CD4-positive, alpha-beta memory T cell (primary cell): ENCODE measurements around the gene NGEF. TPM values are rescaled to one million over a fixed set of nuclear protein-coding genes. Genes with fewer than 3 reads are reported as not detected.
A peak's percentile ranks its signal among the peaks of the same experiment; 100 is the strongest.

Experiments used
- CTCF ChIA-PET: fragments of 350-600 bp; sonication (Branson Sonifier 250); formaldehyde crosslinking; loops from one replicate; lab custom pipeline; 2021; ENCODE audit warnings: inconsistent platforms; ENCODE audit not compliant: partially characterized antibody; lab: Charles Lee
- POLR2A ChIA-PET: fragments of 350-600 bp; sonication (Branson Sonifier 250); formaldehyde crosslinking; loops from one replicate; lab custom pipeline; 2021; ENCODE audit not compliant: partially characterized antibody; lab: Charles Lee
- DNase-seq, 5 donors: peaks; one replicate each; pipeline versions ENCODE4 v3.0.0 to v3.0.0-alpha.2; 2020 to 2022; ENCODE audit warnings: mixed read lengths in 1 of 5
- H3K27ac ChIP-seq: one replicate; pipeline ENCODE4 v1.7.0; 2013; ENCODE audit warnings: low read depth, low read length
- H3K27me3 ChIP-seq: 2 replicates; pipeline ENCODE4 v1.7.0; 2013; ENCODE audit warnings: mild to moderate bottlenecking, low read length, moderate library complexity; ENCODE audit not compliant: insufficient read depth
- H3K36me3 ChIP-seq: 2 replicates; pipeline ENCODE4 v1.7.0; 2013; ENCODE audit warnings: mild to moderate bottlenecking, low read length, moderate library complexity; ENCODE audit not compliant: insufficient read depth
- H3K4me1 ChIP-seq: 2 replicates; pipeline ENCODE4 v1.7.0; 2013; ENCODE audit warnings: mild to moderate bottlenecking, low read length, moderate library complexity; ENCODE audit not compliant: insufficient read depth
- H3K4me3 ChIP-seq, 2 donors: one replicate each; pipeline ENCODE4 v1.7.0; 2013; ENCODE audit warnings: low read length in 2 of 2, mild to moderate bottlenecking in 1 of 2
- H3K9me3 ChIP-seq, 2 donors: one replicate each; pipeline ENCODE4 v1.7.0; 2013; ENCODE audit warnings: low read length in 2 of 2, control low read depth in 1 of 2; ENCODE audit not compliant: control insufficient read depth in 1 of 2
- H3K27ac Mint-ChIP-seq, 7 donors: one replicate each; pipeline ENCODE4 v1.8.0; 2020 to 2021; ENCODE audit warnings: mixed read lengths in 7 of 7, mild to moderate bottlenecking in 6 of 7, inconsistent platforms in 3 of 7, moderate library complexity in 3 of 7
- H3K27me3 Mint-ChIP-seq, 2 donors: one replicate each; pipeline ENCODE4 v1.8.0; 2020 to 2021; ENCODE audit warnings: mixed read lengths in 2 of 2
- H3K36me3 Mint-ChIP-seq, 2 donors: one replicate each; pipeline ENCODE4 v1.8.0; 2020 to 2021; ENCODE audit warnings: mixed read lengths in 2 of 2, inconsistent platforms in 1 of 2, mild to moderate bottlenecking in 1 of 2
- H3K4me1 Mint-ChIP-seq, 4 donors: one replicate each; pipeline ENCODE4 v1.8.0; 2020 to 2021; ENCODE audit warnings: mixed read lengths in 4 of 4, mild to moderate bottlenecking in 1 of 4
- H3K4me3 Mint-ChIP-seq, 8 donors: one replicate each; pipeline ENCODE4 v1.8.0; 2020 to 2021; ENCODE audit warnings: mixed read lengths in 8 of 8, mild to moderate bottlenecking in 7 of 8, moderate library complexity in 6 of 8, inconsistent platforms in 3 of 8
- H3K9me3 Mint-ChIP-seq, 8 donors: one replicate each; pipeline ENCODE4 v1.8.0; 2020 to 2021; ENCODE audit warnings: mixed read lengths in 8 of 8, mild to moderate bottlenecking in 5 of 8, inconsistent platforms in 3 of 8, moderate library complexity in 1 of 8
- intact Hi-C: fragments of 100-400 bp; cut with micrococcal nuclease; formaldehyde crosslinking; loops from one replicate; pipeline ENCODE4 v1.15.1; 2023
- polyA plus RNA-seq, 2 donors: library from polyadenylated mRNA; unstranded; fragments of 300-500 nt; fragmentation: Illumina TruSeq; gene quantifications; one replicate each; pipeline ENCODE4 v1.2.3, GENCODE V29; 2021
- total RNA-seq, 2 experiments: library from RNA; stranded (reverse); gene quantifications; one replicate each; pipeline ENCODE4 v1.2.3, GENCODE V29; 2021

NGEF gene
- total and polyA plus RNA-seq, 4 experiments from 2014 or later, result not detected

DNA sequence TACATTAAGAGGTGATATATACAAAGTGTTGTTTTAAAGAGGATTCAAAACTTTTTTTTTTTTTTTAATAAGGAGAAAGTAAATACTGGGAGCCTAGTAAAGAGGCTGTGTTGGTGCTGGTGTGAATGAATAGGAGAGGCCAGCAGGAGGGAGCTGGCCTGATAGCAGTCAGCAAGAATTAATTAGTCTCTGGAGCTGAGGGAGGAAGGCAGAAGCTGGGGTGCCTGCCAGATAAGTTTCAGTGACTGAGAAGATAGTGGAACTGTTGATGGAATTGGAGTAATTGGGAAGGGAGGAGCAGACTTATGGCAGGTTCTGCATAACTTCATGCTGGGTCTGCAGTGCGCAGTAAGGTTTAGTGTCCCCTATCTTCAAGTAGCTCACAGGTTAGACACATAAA is 179.2 kb downstream of the NGEF start:
- H3K36me3 ChIP-seq, result peaks cover 46% of the 10 kb centered on the region
- POLR2A ChIA-PET, result no interaction called here

DNA sequence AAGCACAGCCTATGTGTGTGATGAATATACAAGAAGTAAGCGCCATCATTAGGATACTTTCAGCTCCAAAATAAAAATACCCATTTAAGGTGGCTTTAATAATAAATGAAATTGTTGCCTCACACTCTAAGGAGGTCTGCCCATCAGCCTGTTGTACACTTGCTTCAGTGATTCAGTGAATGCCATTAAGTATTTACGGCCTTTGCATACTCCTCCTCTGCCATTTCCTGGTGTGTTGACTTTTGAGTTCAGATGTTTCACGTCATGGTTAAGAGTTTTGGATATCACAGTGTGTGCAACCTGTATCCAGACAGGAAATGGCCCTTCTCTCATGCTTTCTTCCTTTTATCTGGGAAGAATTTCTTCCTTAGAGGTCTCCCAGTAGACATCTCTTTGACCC is 181.6 kb downstream of the NGEF start:
- H3K9me3 ChIP-seq, result no peaks in the 10 kb centered on the region
- no peak overlapping the region for H3K4me3 ChIP-seq
- Mint-ChIP-seq H3K4me3 (no peak overlapping the region), H3K27ac (no peak overlapping the region), H3K27me3 (no peaks in the 10 kb centered on the region), H3K4me1 (peaks cover 8 to 15% (median 10%) of the 10 kb centered on the region in 4 donors), H3K9me3 (no peaks in the 10 kb centered on the region), H3K36me3 (peaks cover 46 to 66% of the 10 kb centered on the region in 2 donors)
- no peak for DNase-seq
- CTCF ChIA-PET, result no interaction called here
- peaks cover 39% of the 10 kb centered on the region for H3K36me3 ChIP-seq
- peaks cover under 1% of the 10 kb centered on the region for H3K4me1 ChIP-seq
- intact Hi-C loops, result no loop called here
- no peaks in the 10 kb centered on the region for H3K27me3 ChIP-seq
- POLR2A ChIA-PET, result no interaction called here
- no peak overlapping the region for H3K27ac ChIP-seq

More for the DNA sequence above, 179.2 kb downstream of the NGEF start:
- peaks cover 42 to 71% of the 10 kb centered on the region in 2 donors for H3K36me3 Mint-ChIP-seq
- intact Hi-C loops, result no loop called here
- H3K4me1 Mint-ChIP-seq, result peaks cover 24 to 31% (median 26%) of the 10 kb centered on the region in 4 donors
- Histone ChIP-seq H3K9me3 (no peaks in the 10 kb centered on the region), H3K4me3 (no peak overlapping the region), H3K27ac (no peak overlapping the region), H3K4me1 (peaks cover 24% of the 10 kb centered on the region), H3K27me3 (no peaks in the 10 kb centered on the region)
- H3K9me3 Mint-ChIP-seq, result no peaks in the 10 kb centered on the region
- H3K4me3 Mint-ChIP-seq, result no peak overlapping the region
- CTCF ChIA-PET, result interaction anchor here (1.1 kb wide), 1 partner anchor 19 kb away, joined by 4 read pairs; no protein-coding TSS in a partner anchor
- DNase-seq, result no peak
- H3K27me3 Mint-ChIP-seq, result no peaks in the 10 kb centered on the region
- H3K27ac Mint-ChIP-seq, result peak overlapping the region in 3 of 7 donors; percentile 50 to 88 (median 50)

GRCh38 chr2:232829988-232830387 is 183.1 kb downstream of the NGEF start:
- DNase-seq, result no peak
- Histone ChIP-seq H3K4me1 (no peaks in the 10 kb centered on the region), H3K9me3 (no peaks in the 10 kb centered on the region), H3K27me3 (no peaks in the 10 kb centered on the region), H3K4me3 (no peak overlapping the region), H3K27ac (no peak overlapping the region), H3K36me3 (peaks cover 32% of the 10 kb centered on the region)
- intact Hi-C loops, result no loop called here
- ChIA-PET POLR2A (no interaction called here), CTCF (no interaction called here)
- Mint-ChIP-seq H3K27ac (peak overlapping the region in 1 of 7 donors; percentile 38), H3K4me1 (peaks cover 7 to 14% (median 9%) of the 10 kb centered on the region in 4 donors), H3K36me3 (peaks cover 60 to 70% of the 10 kb centered on the region in 2 donors), H3K4me3 (no peak overlapping the region), H3K27me3 (no peaks in the 10 kb centered on the region), H3K9me3 (no peaks in the 10 kb centered on the region)

Other genes starting within 250 kb of the NGEF start
- not detected for gene KCNJ13, start 236.7 kb downstream of the NGEF start, total RNA-seq
- gene KCNJ13, start 236.7 kb downstream of the NGEF start, polyA plus RNA-seq, result under 1 TPM in 1 of 2 donors, not detected in 1; 0.55 TPM
- 1 to 10 TPM; 1.4 to 1.5 TPM for gene SNORC, start 143.0 kb downstream of the NGEF start, total RNA-seq
- gene SNORC, start 143.0 kb downstream of the NGEF start, polyA plus RNA-seq, result under 1 TPM in 1 of 2 donors, not detected in 1; 0.14 TPM
- not detected for gene NEU2, start 19.4 kb upstream of the NGEF start, total RNA-seq
- gene NEU2, start 19.4 kb upstream of the NGEF start, polyA plus RNA-seq, result not detected
- gene INPP5D, start 47.1 kb upstream of the NGEF start, total RNA-seq, result 100 to 1,000 TPM; 117 to 127 TPM
- 100 to 1,000 TPM in 1 of 2 donors, 10 to 100 TPM in 1; 29.6 to 125 TPM for gene INPP5D, start 47.1 kb upstream of the NGEF start, polyA plus RNA-seq
- gene ATG16L1, start 238.4 kb upstream of the NGEF start, total RNA-seq, result 10 to 100 TPM; 81.1 to 89.4 TPM
- 10 to 100 TPM; 12.3 to 20.0 TPM for gene ATG16L1, start 238.4 kb upstream of the NGEF start, polyA plus RNA-seq